DOHH2 (cell line): Measurements from ENCODE around the gene NOL4L.

ENCODE experiments used
- H3F3A ChIP-seq: fragments of 200-600 bp; sonication (generic), shearing (Covaris generic); 2 replicates; pipeline ENCODE4 v1.6.0; 2016; ENCODE audit warnings: antibody characterized with exemption, mild to moderate bottlenecking; ENCODE audit not compliant: control insufficient read depth, insufficient read depth
- H3K27ac ChIP-seq: fragments of 200-600 bp; sonication (generic); 2 replicates; pipeline ENCODE4 v1.5.1; 2014; ENCODE audit warnings: low read depth, mild to moderate bottlenecking, low read length, moderate library complexity
- H3K27me3 ChIP-seq: fragments of 200-600 bp; sonication (generic); 2 replicates; pipeline ENCODE4 v1.6.1; 2014; ENCODE audit warnings: mild to moderate bottlenecking, low read length, mixed read lengths; ENCODE audit not compliant: control insufficient read depth
- H3K36me3 ChIP-seq: fragments of 200-600 bp; sonication (generic); 2 replicates; pipeline ENCODE4 v1.6.1; 2014; ENCODE audit warnings: mild to moderate bottlenecking, low read length, moderate library complexity, mixed read lengths; ENCODE audit not compliant: control insufficient read depth
- H3K4me1 ChIP-seq: fragments of 200-600 bp; sonication (generic); 2 replicates; pipeline ENCODE4 v1.6.1; 2014; ENCODE audit warnings: mild to moderate bottlenecking, low read length, mixed read lengths; ENCODE audit not compliant: control insufficient read depth
- H3K4me2 ChIP-seq: fragments of 200-600 bp; sonication (generic); 2 replicates; pipeline ENCODE4 v1.6.0; 2014; ENCODE audit warnings: mild to moderate bottlenecking, low read length, moderate library complexity
- H3K4me3 ChIP-seq: fragments of 200-600 bp; sonication (generic); 2 replicates; pipeline ENCODE4 v1.5.1; 2014; ENCODE audit warnings: mild to moderate bottlenecking, low read length, mixed read lengths
- H3K79me2 ChIP-seq: fragments of 200-600 bp; sonication (generic); 2 replicates; pipeline ENCODE4 v1.6.1; 2014; ENCODE audit warnings: mild to moderate bottlenecking, low read length, mixed read lengths; ENCODE audit not compliant: control insufficient read depth
- H3K9me2 ChIP-seq: fragments of 200-600 bp; sonication (generic); replicated peaks from 2 replicates; pipeline ENCODE4 v1.6.1; 2014; ENCODE audit warnings: mild to moderate bottlenecking, low read length, mixed read lengths; ENCODE audit not compliant: control insufficient read depth
- H3K9me3 ChIP-seq: fragments of 200-600 bp; sonication (generic); 2 replicates; pipeline ENCODE4 v1.6.1; 2014; ENCODE audit warnings: antibody characterized with exemption, low read length, mixed read lengths; ENCODE audit not compliant: control insufficient read depth, insufficient read depth
- H4K20me1 ChIP-seq: fragments of 200-600 bp; sonication (generic); 2 replicates; pipeline ENCODE4 v1.6.0; 2014; ENCODE audit warnings: low read depth, mild to moderate bottlenecking, antibody characterized with exemption, low read length, moderate library complexity; ENCODE audit not compliant: control insufficient read depth, insufficient read depth
- CTCF ChIP-seq: fragments of 200-600 bp; sonication (generic); IDR thresholded peaks from one replicate; pipeline ENCODE4 v1.5.1; 2014; ENCODE audit warnings: antibody characterized with exemption, mild to moderate bottlenecking, low read depth, low read length; ENCODE audit not compliant: poor library complexity, severe bottlenecking
- EZH2phosphoT487 ChIP-seq: fragments of 200-600 bp; sonication (generic); IDR thresholded peaks from 2 replicates; pipeline ENCODE4 v1.6.1; 2017; ENCODE audit warnings: borderline replicate concordance, mild to moderate bottlenecking, antibody characterized with exemption, low read length, moderate library complexity, mixed read lengths

Gene NOL4L

DNA sequence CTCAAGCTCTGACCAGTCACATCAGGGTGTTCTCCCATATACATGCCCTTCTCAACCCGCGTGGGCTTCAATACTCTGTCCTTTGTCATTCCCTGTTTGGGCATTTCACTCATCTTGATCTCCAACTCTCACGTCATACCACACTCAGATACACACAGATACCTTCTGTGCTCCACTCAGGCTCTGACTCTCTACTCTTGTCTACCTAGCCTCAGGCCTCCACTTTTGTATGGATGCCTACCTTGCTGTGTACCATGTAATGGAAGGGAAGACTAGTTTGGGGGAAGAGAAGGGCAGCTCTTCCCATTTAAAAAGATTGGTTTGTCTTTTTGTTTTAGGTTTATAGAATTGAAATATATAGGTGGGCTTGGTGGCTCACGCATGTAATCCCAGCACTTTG lies 178.4 kb downstream of the NOL4L start:
- Histone ChIP-seq H3K4me1 (peaks cover 10% of the 10 kb centered on the region), H3K27ac (no peak overlapping the region), H3K4me3 (no peak overlapping the region), H3K36me3 (peaks cover 24% of the 10 kb centered on the region), H3K79me2 (peaks cover 64% of the 10 kb centered on the region), H3K27me3 (no peaks in the 10 kb centered on the region), H3K4me2 (no peak overlapping the region), H3F3A (peaks cover 5% of the 10 kb centered on the region), H3K9me3 (no peaks in the 10 kb centered on the region), H3K9me2 (no peaks in the 10 kb centered on the region), H4K20me1 (peaks cover 3% of the 10 kb centered on the region; the same call in 1 of the 2 replicates)
- TF ChIP-seq EZH2phosphoT487 = no peak
- TF ChIP-seq CTCF = no peak

- H4K20me1 ChIP-seq = peaks cover 3% of the 10 kb centered on the region; the same call in 1 of the 2 replicates
- TF ChIP-seq EZH2phosphoT487 (no peak), CTCF (no peak)
- H3K4me3 ChIP-seq = no peak overlapping the region
- no peaks in the 10 kb centered on the region for H3K9me3 ChIP-seq
- peaks cover 5% of the 10 kb centered on the region for H3F3A ChIP-seq
- no peaks in the 10 kb centered on the region for H3K9me2 ChIP-seq
- no peak overlapping the region for H3K27ac ChIP-seq
- H3K4me2 ChIP-seq = no peak overlapping the region
- H3K79me2 ChIP-seq = peaks cover 78% of the 10 kb centered on the region
- H3K36me3 ChIP-seq = peaks cover 22% of the 10 kb centered on the region
- no peaks in the 10 kb centered on the region for H3K27me3 ChIP-seq
- no peaks in the 10 kb centered on the region for H3K4me1 ChIP-seq
Measured at GRCh38 chr20:32404017-32404416, 181.1 kb downstream of the NOL4L start.

- peaks cover 16% of the 10 kb centered on the region for H3K36me3 ChIP-seq
- no peaks in the 10 kb centered on the region for H3K9me2 ChIP-seq
- peaks cover 5% of the 10 kb centered on the region for H3F3A ChIP-seq
- H3K4me1 ChIP-seq = no peaks in the 10 kb centered on the region
- H3K4me2 ChIP-seq = no peak overlapping the region
- H3K9me3 ChIP-seq = no peaks in the 10 kb centered on the region
- TF ChIP-seq EZH2phosphoT487 = no peak
- H3K27me3 ChIP-seq = no peaks in the 10 kb centered on the region
- peaks cover 3% of the 10 kb centered on the region; the same call in 1 of the 2 replicates for H4K20me1 ChIP-seq
- H3K79me2 ChIP-seq = peaks cover 81% of the 10 kb centered on the region
- H3K27ac ChIP-seq = no peak overlapping the region
- no peak overlapping the region for H3K4me3 ChIP-seq
Measured at GRCh38 chr20:32400476-32400875, 184.7 kb downstream of the NOL4L start.

GRCh38 chr20:32397567-32398084 lies 187.5 kb downstream of the NOL4L start:
- peaks cover 25% of the 10 kb centered on the region for H3K36me3 ChIP-seq
- H3K79me2 ChIP-seq = peaks cover 87% of the 10 kb centered on the region

More at GRCh38 chr20:32397567-32398084, 187.5 kb downstream of the NOL4L start:
- Histone ChIP-seq H3K9me3 (no peaks in the 10 kb centered on the region), H3K4me2 (no peak overlapping the region), H4K20me1 (no peaks in the 10 kb centered on the region), H3K4me3 (no peak overlapping the region), H3K27me3 (no peaks in the 10 kb centered on the region), H3K27ac (no peak overlapping the region), H3K9me2 (no peaks in the 10 kb centered on the region), H3K4me1 (no peaks in the 10 kb centered on the region), H3F3A (peaks cover 2% of the 10 kb centered on the region)
- TF ChIP-seq CTCF (no peak), EZH2phosphoT487 (no peak)
